Osteoblast (primary cell): ENCODE data around the gene NAIP. TPM values are rescaled to one million over a fixed set of nuclear protein-coding genes. Genes with fewer than 3 reads are reported as not detected.
"Not testable (repeated sequence)": the region's sequence is repeated elsewhere in the genome, so short reads cannot be mapped to it uniquely, and the experiment has no call there.

Source experiments
- DNase-seq: peaks from one replicate; pipeline ENCODE4 v3.0.0; 2011; ENCODE audit warnings: low spot score, mixed read lengths; ENCODE audit not compliant: insufficient read length; ENCODE audit errors: missing footprints
- H2AFZ ChIP-seq: 2 replicates; pipeline ENCODE4 v1.6.0; 2011; ENCODE audit warnings: mild to moderate bottlenecking, low read length
- H3K27ac ChIP-seq: 2 replicates; pipeline ENCODE4 v1.5.1; 2011; ENCODE audit warnings: mild to moderate bottlenecking, low read depth, low read length, moderate library complexity
- H3K27me3 ChIP-seq: 2 replicates; pipeline ENCODE4 v1.6.0; 2012; ENCODE audit warnings: mild to moderate bottlenecking, control low read depth, inconsistent platforms, low read length, moderate library complexity; ENCODE audit not compliant: insufficient read depth
- H3K36me3 ChIP-seq: 2 replicates; pipeline ENCODE4 v1.5.1; 2011; ENCODE audit warnings: mild to moderate bottlenecking, low read length, control low read depth, moderate library complexity; ENCODE audit not compliant: insufficient read depth
- H3K4me1 ChIP-seq: 2 replicates; pipeline ENCODE4 v1.5.1; 2011; ENCODE audit warnings: mild to moderate bottlenecking, low read length, control low read depth, moderate library complexity; ENCODE audit not compliant: insufficient read depth
- H3K4me2 ChIP-seq: 2 replicates; pipeline ENCODE4 v1.6.0; 2011; ENCODE audit warnings: mild to moderate bottlenecking, low read length; ENCODE audit not compliant: insufficient read depth
- H3K4me3 ChIP-seq: fragments of 200-600 bp; sonication (generic); 3 replicates; pipeline ENCODE4 v1.5.1; 2012; ENCODE audit warnings: mild to moderate bottlenecking, low read length, inconsistent platforms; ENCODE audit not compliant: insufficient read depth
- H3K79me2 ChIP-seq: 2 replicates; pipeline ENCODE4 v1.6.0; 2012; ENCODE audit warnings: mild to moderate bottlenecking, low read length, control low read depth, inconsistent platforms; ENCODE audit not compliant: insufficient read depth
- H3K9me3 ChIP-seq: 2 replicates; pipeline ENCODE4 v1.5.1; 2011; ENCODE audit warnings: low read depth, low read length, control low read depth
- H4K20me1 ChIP-seq: 2 replicates; pipeline ENCODE4 v1.6.0; 2012; ENCODE audit warnings: mild to moderate bottlenecking, low read length, control low read depth; ENCODE audit not compliant: insufficient read depth
- total RNA-seq: library from RNA; depleted of rRNA; stranded (reverse); fragments of >200 nt; gene quantifications from 2 replicates; pipeline ENCODE4 v1.2.3, GENCODE V29; 2012

The NAIP gene, protein sequence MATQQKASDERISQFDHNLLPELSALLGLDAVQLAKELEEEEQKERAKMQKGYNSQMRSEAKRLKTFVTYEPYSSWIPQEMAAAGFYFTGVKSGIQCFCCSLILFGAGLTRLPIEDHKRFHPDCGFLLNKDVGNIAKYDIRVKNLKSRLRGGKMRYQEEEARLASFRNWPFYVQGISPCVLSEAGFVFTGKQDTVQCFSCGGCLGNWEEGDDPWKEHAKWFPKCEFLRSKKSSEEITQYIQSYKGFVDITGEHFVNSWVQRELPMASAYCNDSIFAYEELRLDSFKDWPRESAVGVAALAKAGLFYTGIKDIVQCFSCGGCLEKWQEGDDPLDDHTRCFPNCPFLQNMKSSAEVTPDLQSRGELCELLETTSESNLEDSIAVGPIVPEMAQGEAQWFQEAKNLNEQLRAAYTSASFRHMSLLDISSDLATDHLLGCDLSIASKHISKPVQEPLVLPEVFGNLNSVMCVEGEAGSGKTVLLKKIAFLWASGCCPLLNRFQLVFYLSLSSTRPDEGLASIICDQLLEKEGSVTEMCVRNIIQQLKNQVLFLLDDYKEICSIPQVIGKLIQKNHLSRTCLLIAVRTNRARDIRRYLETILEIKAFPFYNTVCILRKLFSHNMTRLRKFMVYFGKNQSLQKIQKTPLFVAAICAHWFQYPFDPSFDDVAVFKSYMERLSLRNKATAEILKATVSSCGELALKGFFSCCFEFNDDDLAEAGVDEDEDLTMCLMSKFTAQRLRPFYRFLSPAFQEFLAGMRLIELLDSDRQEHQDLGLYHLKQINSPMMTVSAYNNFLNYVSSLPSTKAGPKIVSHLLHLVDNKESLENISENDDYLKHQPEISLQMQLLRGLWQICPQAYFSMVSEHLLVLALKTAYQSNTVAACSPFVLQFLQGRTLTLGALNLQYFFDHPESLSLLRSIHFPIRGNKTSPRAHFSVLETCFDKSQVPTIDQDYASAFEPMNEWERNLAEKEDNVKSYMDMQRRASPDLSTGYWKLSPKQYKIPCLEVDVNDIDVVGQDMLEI (N-terminal part only)
- 4.4 and 7.2 TPM in 2 replicates for total RNA-seq

- not testable (repeated sequence) for DNase-seq, H4K20me1 ChIP-seq, H3K4me3 ChIP-seq, H3K36me3 ChIP-seq, H2AFZ ChIP-seq, H3K9me3 ChIP-seq, H3K27me3 ChIP-seq, H3K27ac ChIP-seq, H3K4me1 ChIP-seq, H3K4me2 ChIP-seq, H3K79me2 ChIP-seq
Observed at GRCh38 chr5:71025289-71025953, at the start of gene NAIP. NAIP (minus strand) TSS chr5:71025339; CDS start chr5:71012915, 12,424 bp downstream.

DNA sequence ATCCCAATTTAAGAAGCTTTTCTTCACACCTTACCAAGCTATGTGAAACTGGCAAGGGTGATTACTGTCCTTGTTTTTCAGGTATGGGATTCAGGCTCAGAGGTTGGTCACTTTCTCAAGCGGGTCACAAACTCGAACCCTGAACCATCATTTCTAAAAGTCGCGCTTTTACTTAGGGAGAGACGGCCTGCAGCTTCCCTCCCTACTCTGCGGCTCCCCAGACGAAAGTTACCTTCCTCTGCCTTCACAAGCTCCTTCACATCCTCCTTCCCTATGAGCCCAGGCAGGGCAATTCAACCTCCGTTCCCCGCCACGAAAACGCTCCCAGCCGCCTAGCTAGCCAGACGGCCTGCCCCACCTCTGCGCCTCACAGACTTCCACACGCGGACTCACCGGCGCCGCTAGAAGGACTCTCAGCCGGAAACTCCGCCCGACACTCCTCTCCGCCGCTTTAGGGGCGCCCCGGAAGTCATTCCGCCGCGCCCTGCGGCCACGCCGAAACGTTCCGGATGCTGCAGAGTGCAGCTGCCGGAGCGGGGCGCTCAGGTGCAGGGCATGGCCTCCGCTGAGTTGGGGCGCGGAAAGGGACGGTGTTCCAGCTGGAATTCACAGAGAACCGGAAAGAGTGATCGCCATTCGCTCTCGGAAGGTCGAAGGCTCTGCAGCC, 42.3 kb upstream of the NAIP start, which contains the start of gene GTF2H2:
GTF2H2 (minus strand) TSS at position 415 of the 667 bp plus-strand sequence. CDS start 4,913 bp downstream, outside the sequence.
- H3K4me3 ChIP-seq, H3K79me2 ChIP-seq, H3K27me3 ChIP-seq, H3K4me2 ChIP-seq, H3K27ac ChIP-seq, H3K4me1 ChIP-seq, H2AFZ ChIP-seq, H3K9me3 ChIP-seq, H4K20me1 ChIP-seq, DNase-seq, H3K36me3 ChIP-seq: not testable (repeated sequence)

GRCh38 chr5:71061322-71061721, 36.2 kb upstream of the NAIP start:
- not testable (repeated sequence) for H3K27ac ChIP-seq, H4K20me1 ChIP-seq, H2AFZ ChIP-seq, H3K27me3 ChIP-seq, DNase-seq, H3K79me2 ChIP-seq, H3K4me2 ChIP-seq, H3K9me3 ChIP-seq, H3K4me3 ChIP-seq, H3K36me3 ChIP-seq, H3K4me1 ChIP-seq

DNA sequence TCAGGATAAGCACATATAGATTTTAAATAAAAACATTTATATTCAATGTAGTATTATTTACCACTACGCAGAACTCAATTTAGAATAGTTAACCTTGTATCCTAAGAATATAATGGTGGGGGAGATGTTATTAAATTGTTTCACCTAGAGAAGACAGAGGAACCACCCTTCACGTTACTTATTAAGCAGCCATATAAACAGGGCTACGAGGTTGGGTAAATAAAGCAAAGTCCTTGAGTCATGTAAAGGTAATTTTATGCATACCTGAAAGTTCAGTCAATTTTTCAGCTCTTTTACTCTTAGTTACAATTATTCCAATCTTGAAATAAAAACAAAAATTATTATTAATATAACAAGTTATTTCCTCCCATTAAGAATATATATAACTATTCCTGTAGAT, 34.3 kb upstream of the NAIP start:
- not testable (repeated sequence) for H3K36me3 ChIP-seq, H3K4me2 ChIP-seq, H3K79me2 ChIP-seq, H4K20me1 ChIP-seq, H3K4me3 ChIP-seq, H3K27me3 ChIP-seq, H2AFZ ChIP-seq, H3K9me3 ChIP-seq, H3K27ac ChIP-seq, H3K4me1 ChIP-seq, DNase-seq

GRCh38 chr5:71044808-71045207, 19.7 kb upstream of the NAIP start:
- H3K4me3 ChIP-seq, H3K4me1 ChIP-seq, H3K4me2 ChIP-seq, H3K27ac ChIP-seq, DNase-seq, H3K27me3 ChIP-seq, H4K20me1 ChIP-seq, H3K36me3 ChIP-seq, H2AFZ ChIP-seq, H3K9me3 ChIP-seq, H3K79me2 ChIP-seq: not testable (repeated sequence)

GRCh38 chr5:71044128-71044527, 19.0 kb upstream of the NAIP start:
- not testable (repeated sequence) for H3K4me2 ChIP-seq, H4K20me1 ChIP-seq, H3K4me1 ChIP-seq, DNase-seq, H2AFZ ChIP-seq, H3K4me3 ChIP-seq, H3K36me3 ChIP-seq, H3K27ac ChIP-seq, H3K9me3 ChIP-seq, H3K27me3 ChIP-seq, H3K79me2 ChIP-seq

DNA sequence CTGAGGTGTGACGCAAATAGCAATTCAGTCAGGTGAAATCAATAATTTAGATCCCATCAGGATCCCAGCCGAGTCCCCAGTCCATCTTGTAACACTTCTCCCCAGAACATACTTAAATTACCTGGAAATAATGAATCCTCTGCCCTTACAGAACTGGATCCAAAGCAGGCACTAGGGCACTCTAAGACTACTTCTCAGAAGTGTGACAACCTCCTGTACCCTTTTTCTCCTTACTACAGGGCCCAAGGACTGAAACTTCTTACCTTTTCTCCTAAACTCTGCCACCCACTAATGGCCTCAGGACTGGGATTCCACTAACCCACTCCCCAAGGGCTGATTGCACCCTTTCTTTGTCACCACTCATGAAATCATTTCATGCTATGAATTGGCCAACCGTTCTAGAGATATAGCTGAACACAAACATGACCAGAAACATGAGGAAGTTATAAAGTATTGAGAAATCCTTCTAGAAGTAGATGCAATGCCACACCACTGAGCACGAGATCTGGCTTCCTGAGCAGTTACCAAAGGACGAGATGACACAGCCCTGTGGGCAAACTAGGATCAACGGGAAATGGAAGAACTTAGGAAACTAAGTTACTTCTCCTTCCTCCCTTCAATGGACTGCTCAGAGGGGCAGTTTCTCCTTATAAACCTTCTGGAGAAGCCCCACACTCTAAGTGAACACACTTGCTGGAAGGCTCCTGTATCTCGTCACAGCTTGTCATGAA, 6.1 kb upstream of the NAIP start:
- H3K27ac ChIP-seq, H3K36me3 ChIP-seq, H4K20me1 ChIP-seq, H3K27me3 ChIP-seq, H3K4me3 ChIP-seq, DNase-seq, H3K9me3 ChIP-seq, H2AFZ ChIP-seq, H3K4me2 ChIP-seq, H3K79me2 ChIP-seq, H3K4me1 ChIP-seq: not testable (repeated sequence)
